ENCODE results near the gene TMEM237.

DNA sequence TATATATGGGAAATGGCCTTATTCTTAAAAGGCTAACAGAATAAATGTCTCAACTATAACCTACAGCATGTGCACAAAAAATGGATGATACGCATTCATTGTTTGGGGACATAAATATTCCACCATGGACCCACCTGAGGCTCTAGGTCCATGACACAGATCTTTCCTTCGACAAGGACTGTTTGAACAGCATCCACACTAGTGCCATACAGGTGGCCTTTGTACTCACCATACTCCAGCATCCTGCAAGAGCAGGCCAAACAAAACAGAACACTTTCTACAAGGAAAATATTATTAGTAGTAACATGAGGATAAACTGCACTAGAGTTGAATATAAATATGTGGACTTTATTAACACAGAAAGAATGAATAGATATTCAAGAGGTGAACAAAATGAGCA, 6.1 kb upstream of the TMEM237 start:
- TF ChIP-seq, protein P1, sequence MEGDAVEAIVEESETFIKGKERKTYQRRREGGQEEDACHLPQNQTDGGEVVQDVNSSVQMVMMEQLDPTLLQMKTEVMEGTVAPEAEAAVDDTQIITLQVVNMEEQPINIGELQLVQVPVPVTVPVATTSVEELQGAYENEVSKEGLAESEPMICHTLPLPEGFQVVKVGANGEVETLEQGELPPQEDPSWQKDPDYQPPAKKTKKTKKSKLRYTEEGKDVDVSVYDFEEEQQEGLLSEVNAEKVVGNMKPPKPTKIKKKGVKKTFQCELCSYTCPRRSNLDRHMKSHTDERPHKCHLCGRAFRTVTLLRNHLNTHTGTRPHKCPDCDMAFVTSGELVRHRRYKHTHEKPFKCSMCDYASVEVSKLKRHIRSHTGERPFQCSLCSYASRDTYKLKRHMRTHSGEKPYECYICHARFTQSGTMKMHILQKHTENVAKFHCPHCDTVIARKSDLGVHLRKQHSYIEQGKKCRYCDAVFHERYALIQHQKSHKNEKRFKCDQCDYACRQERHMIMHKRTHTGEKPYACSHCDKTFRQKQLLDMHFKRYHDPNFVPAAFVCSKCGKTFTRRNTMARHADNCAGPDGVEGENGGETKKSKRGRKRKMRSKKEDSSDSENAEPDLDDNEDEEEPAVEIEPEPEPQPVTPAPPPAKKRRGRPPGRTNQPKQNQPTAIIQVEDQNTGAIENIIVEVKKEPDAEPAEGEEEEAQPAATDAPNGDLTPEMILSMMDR (IDR thresholded peaks at IDR 0.05; ENCODE audit: low read depth, low read length) = no peak
- no peak for TF ChIP-seq POLR2A (IDR thresholded peaks at IDR 0.05; ENCODE audit: extremely low read depth, insufficient read length)
- TF ChIP-seq, protein P2, sequence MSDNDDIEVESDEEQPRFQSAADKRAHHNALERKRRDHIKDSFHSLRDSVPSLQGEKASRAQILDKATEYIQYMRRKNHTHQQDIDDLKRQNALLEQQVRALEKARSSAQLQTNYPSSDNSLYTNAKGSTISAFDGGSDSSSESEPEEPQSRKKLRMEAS (IDR thresholded peaks at IDR 0.05; ENCODE audit: low read depth, low read length) = no peak

Data from NB4 (cell line).